Esophagus squamous epithelium (tissue), 5 donors: ENCODE results near the gene GNA14. TPM values are rescaled to one million over a fixed set of nuclear protein-coding genes. Genes with fewer than 3 reads are reported as not detected.
"Not testable (repeated sequence)": the region's sequence is repeated elsewhere in the genome, so short reads cannot be mapped to it uniquely, and the experiment has no call there.

Experiments used
- DNase-seq: peaks from one replicate; lab custom pipeline; 2025; lab: John Stamatoyannopoulos, UW
- H3K27ac ChIP-seq, 4 donors: fragments of 200-600 bp; sonication (generic); one replicate each; pipeline ENCODE4 v1.5.1; 2016 to 2019; ENCODE audit warnings: mild to moderate bottlenecking in 1 of 4
- H3K27me3 ChIP-seq, 4 donors: fragments of 200-600 bp; sonication (generic); 1 replicate in 3 of 4; 2 replicates in 1 of 4; pipeline versions ENCODE4 v1.5.1 to v1.6.0; 2017 to 2021; ENCODE audit warnings: antibody characterized with exemption in 1 of 4
- H3K36me3 ChIP-seq, 3 donors: fragments of 200-600 bp; sonication (generic); one replicate each; pipeline ENCODE4 v1.5.1; 2016 to 2019
- H3K4me1 ChIP-seq, 3 donors: fragments of 200-600 bp; sonication (generic); one replicate each; pipeline ENCODE4 v1.5.1; 2017 to 2019
- H3K4me3 ChIP-seq, 4 donors: fragments of 200-600 bp; sonication (generic); 1 replicate in 3 of 4; 2 replicates in 1 of 4; pipeline ENCODE4 v1.5.1; 2016 to 2019; ENCODE audit warnings: mild to moderate bottlenecking in 2 of 4, moderate library complexity in 1 of 4
- H3K9me3 ChIP-seq, 3 donors: fragments of 200-600 bp; sonication (generic); one replicate each; pipeline ENCODE4 v1.5.1; 2016 to 2019
- POLR2A ChIP-seq, 4 donors: fragments of 450-650 bp; IDR thresholded peaks; one replicate each; pipeline ENCODE4 v1.6.1; 2017; ENCODE audit warnings: antibody characterized with exemption in 4 of 4, mild to moderate bottlenecking in 4 of 4, moderate library complexity in 3 of 4
- WGBS, 2 donors: methylation state at CpG; one replicate each; pipeline ENCODE4 v1.1.5; 2018; 5-methylcytosine and 5-hydroxymethylcytosine counted together
- intact Hi-C: fragments of 100-400 bp; cut with DNase I; formaldehyde crosslinking; loops from one replicate; pipeline ENCODE4 v1.15.0; 2022
- total RNA-seq, 4 donors: library from RNA; depleted of rRNA; stranded (reverse); fragments of >200 nt; gene quantifications; one replicate each; pipeline ENCODE4 v1.1.0, GENCODE V29; 2016
- TF ChIP-seq, protein P1 (sequence below), 6 experiments: fragments of 450-650 bp in 4 of 6; fragments of 200-600 bp in 2 of 6; sonication (generic) in 2 of 6; IDR thresholded peaks; one replicate each; pipeline ENCODE4 v1.5.1; 2016 to 2019; ENCODE audit warnings: antibody characterized with exemption in 6 of 6, mild to moderate bottlenecking in 4 of 6, moderate library complexity in 4 of 6
- donor health status: DM: yes; HTN: yes; CAD: no.

Gene GNA14
- total RNA-seq, 4 donors from 2014 or later, result 0.35 to 4.0 (median 2.2) TPM

DNA sequence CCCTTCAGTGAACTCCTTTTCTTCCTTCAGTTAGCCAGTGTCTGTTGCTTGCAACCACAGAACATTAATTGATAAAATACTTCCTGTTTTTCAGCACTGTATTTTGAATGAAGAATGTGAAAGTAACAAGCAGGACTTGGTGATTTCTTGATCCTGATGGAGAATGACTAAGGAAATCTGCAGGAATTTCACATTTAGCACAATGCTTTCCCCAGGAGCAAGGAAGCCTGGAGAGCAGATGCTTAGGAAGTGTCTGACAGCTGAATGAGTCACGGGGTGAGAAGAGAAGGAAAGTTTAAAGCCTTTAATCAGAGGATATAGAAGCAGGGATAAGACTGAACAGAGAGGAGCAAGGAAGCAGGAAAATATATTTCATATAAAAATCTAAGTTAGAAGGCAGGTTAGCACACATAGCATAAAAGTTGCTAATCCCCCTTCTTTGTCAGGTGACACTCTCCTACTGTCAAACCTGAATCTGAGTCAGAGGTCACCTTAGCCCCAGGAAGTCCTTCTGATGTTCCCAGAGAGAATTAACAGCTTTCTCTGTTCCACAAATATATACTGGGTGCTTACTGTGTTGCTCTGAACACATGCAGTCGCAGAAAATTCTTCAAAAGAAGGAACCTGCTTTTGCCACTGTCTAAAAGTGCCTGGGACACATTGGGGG is 59.7 kb downstream of the GNA14 start:
- 10 to 24% methylated on average over 2 of the region's 2 CpGs for WGBS, 2 donors
- Histone ChIP-seq H3K36me3 (no peaks in the 10 kb centered on the region), H3K27me3 (no peaks in the 10 kb centered on the region), H3K27ac (peak overlapping the region in 3 of 4 donors; percentile 36 to 60 (median 50)), H3K4me3 (no peak overlapping the region), H3K9me3 (no peaks in the 10 kb centered on the region), H3K4me1 (peaks cover 4 to 35% (median 15%) of the 10 kb centered on the region in 3 donors)
- no peak for TF ChIP-seq POLR2A (IDR thresholded peaks at IDR 0.05)
- TF ChIP-seq, protein P1, sequence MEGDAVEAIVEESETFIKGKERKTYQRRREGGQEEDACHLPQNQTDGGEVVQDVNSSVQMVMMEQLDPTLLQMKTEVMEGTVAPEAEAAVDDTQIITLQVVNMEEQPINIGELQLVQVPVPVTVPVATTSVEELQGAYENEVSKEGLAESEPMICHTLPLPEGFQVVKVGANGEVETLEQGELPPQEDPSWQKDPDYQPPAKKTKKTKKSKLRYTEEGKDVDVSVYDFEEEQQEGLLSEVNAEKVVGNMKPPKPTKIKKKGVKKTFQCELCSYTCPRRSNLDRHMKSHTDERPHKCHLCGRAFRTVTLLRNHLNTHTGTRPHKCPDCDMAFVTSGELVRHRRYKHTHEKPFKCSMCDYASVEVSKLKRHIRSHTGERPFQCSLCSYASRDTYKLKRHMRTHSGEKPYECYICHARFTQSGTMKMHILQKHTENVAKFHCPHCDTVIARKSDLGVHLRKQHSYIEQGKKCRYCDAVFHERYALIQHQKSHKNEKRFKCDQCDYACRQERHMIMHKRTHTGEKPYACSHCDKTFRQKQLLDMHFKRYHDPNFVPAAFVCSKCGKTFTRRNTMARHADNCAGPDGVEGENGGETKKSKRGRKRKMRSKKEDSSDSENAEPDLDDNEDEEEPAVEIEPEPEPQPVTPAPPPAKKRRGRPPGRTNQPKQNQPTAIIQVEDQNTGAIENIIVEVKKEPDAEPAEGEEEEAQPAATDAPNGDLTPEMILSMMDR (IDR thresholded peaks at IDR 0.05), result no peak
- intact Hi-C loops, result no loop called here
- no peak for DNase-seq

DNA sequence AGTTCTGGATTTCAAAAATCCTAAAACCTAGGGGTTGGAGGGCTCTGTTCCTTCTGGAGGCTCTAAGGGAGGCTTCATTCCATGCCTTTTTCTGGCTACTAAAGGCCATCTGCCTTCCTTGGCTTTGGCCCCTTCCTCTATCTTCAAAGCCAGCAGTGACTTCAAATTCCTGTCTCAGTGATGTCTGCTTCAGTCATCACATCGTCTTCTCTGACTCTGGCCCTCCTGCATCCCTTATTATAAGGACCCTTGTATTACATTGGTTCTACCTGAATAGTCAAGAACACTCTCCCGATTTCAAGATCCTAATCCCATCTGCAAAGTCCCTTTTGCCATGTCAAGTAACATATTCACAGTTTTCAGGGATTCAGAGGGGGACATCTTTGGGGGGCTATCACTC is 60.3 kb downstream of the GNA14 start:
- no peaks in the 10 kb centered on the region for H3K9me3 ChIP-seq
- H3K4me3 ChIP-seq, result no peak overlapping the region
- H3K36me3 ChIP-seq, result no peaks in the 10 kb centered on the region
- intact Hi-C loops, result no loop called here
- H3K27me3 ChIP-seq, result no peaks in the 10 kb centered on the region
- DNase-seq, result no peak
- peak overlapping the region in 2 of 4 donors; percentile 36 to 60 for H3K27ac ChIP-seq
- TF ChIP-seq, protein P1 (IDR thresholded peaks at IDR 0.05), result no peak
- no peak for TF ChIP-seq POLR2A (IDR thresholded peaks at IDR 0.05)
- H3K4me1 ChIP-seq, result peaks cover 4 to 41% (median 15%) of the 10 kb centered on the region in 3 donors
- 57 to 69% methylated on average over 2 of the region's 2 CpGs for WGBS, 2 donors

DNA sequence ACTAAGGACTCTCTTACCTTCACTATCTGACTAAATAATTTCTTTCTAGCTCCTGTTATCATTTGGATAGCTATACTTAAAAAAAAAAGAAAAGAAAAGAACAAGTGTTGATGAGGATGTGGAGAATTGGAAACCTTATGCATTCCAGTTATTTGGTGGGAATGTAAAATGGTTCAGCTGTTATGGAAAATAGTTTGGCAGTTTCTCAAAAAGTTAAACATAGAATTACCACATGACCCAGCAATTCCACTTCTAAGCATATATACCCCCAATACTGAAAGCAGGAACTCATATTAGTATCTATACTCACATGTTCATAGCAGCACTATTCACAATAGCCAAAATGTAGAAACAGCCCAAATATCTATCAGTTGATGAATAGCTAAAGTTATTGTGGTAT is 61.1 kb downstream of the GNA14 start:
- H3K27me3 ChIP-seq, result no peaks in the 10 kb centered on the region
- no peak for TF ChIP-seq POLR2A (IDR thresholded peaks at IDR 0.05)
- TF ChIP-seq, protein P1 (IDR thresholded peaks at IDR 0.05), result no peak
- DNase-seq, result no peak
- H3K9me3 ChIP-seq, result no peaks in the 10 kb centered on the region
- intact Hi-C loops, result no loop called here
- H3K4me1 ChIP-seq, result peaks cover 4 to 43% (median 15%) of the 10 kb centered on the region in 3 donors
- H3K36me3 ChIP-seq, result no peaks in the 10 kb centered on the region
- no peak overlapping the region for H3K27ac ChIP-seq
- no peak overlapping the region for H3K4me3 ChIP-seq

DNA sequence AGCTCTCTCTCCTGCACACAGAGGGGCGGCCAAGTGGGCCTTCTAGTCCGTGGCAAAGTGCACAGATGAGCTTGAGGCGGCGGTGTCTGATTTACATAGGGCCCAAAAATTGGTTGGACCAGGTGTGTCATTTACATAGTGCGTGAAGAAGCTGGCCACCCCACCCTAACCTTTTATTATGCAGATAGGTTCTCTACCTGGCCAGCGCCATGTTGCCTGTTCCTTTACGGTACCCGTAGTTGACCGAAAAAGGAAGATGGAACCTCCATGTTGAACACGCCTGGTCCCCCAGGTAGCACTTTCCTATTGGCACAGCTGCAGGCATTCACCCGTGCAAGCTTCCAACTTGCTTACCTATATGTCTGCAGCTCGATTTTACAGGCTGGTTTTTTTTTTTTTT is 61.5 kb downstream of the GNA14 start:
- Histone ChIP-seq H3K27ac (no peak overlapping the region), H3K9me3 (no peaks in the 10 kb centered on the region), H3K36me3 (no peaks in the 10 kb centered on the region), H3K4me3 (no peak overlapping the region), H3K4me1 (peaks cover 4 to 43% (median 15%) of the 10 kb centered on the region in 3 donors), H3K27me3 (no peaks in the 10 kb centered on the region)
- intact Hi-C loops, result no loop called here
- WGBS, 2 donors, result 79 to 91% methylated on average over 4 to 12 of the region's 12 CpGs
- no peak for DNase-seq
- TF ChIP-seq, protein P1 (IDR thresholded peaks at IDR 0.05), result no peak
- no peak for TF ChIP-seq POLR2A (IDR thresholded peaks at IDR 0.05)

DNA sequence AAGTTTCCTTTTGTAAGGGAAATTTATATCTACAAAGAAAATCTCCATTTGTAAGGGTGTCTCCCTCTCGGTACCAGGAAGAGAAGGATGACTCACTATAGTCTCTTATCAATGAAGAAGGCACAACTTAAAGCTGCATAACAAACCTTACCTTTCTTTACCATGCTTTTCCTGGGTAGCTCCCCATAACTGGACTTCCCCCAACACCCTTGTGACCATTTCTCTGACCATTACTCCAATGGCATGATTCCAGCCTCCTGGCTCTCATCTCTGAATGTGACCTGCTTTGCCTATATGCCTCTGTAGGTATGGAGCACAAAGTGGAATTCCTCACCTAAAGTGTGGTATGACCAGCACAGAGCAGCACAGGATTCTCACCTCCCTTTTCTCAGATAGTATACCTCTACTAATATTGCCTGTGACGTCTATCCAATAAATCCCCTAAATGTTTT is 62.8 kb downstream of the GNA14 start:
- Histone ChIP-seq H3K9me3 (no peaks in the 10 kb centered on the region), H3K36me3 (no peaks in the 10 kb centered on the region), H3K27me3 (no peaks in the 10 kb centered on the region), H3K27ac (no peak overlapping the region), H3K4me3 (no peak overlapping the region), H3K4me1 (peaks cover 4 to 43% (median 15%) of the 10 kb centered on the region in 3 donors)
- DNase-seq, result no peak
- intact Hi-C loops, result no loop called here
- 49 to 55% methylated on average over 2 of the region's 2 CpGs for WGBS, 2 donors
- TF ChIP-seq, protein P1 (IDR thresholded peaks at IDR 0.05), result no peak
- TF ChIP-seq POLR2A (IDR thresholded peaks at IDR 0.05), result no peak

DNA sequence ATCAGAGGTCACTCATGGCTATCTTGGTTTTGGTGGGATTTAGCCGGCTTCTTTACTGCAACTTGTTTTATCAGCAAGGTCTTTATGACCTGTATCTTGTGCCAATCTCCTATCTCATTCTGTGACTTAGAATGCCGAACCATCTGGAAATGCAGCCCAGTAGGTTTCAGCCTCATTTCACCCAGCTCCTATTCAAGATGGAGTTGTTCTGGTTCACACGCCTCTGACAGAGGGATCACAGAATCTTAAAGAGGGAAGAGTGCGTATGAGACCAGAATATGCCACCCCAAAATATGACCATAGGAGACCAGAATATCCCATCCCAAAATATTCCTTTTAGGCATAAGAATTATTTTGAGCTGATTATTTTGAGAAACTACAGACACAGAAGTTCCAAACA is 63.2 kb downstream of the GNA14 start:
- H3K4me3 ChIP-seq, H3K27ac ChIP-seq, H3K9me3 ChIP-seq, intact Hi-C loops, DNase-seq, H3K27me3 ChIP-seq, H3K36me3 ChIP-seq: not testable (repeated sequence)
- WGBS, 2 donors, result 84 to 94% methylated on average over 4 of the region's 4 CpGs
- H3K4me1 ChIP-seq, result peaks cover 4 to 43% (median 15%) of the 10 kb centered on the region in 3 donors
